ENCODE measurements around the gene HES7.
"Not testable (repeated sequence)": the region's sequence is repeated elsewhere in the genome, so short reads cannot be mapped to it uniquely, and the experiment has no call there.

The HES7 gene

GRCh38 chr17:8095361-8095760 lies 28.5 kb downstream of the HES7 start:
- FAIRE-seq = no peak

- FAIRE-seq = no peak
Observed at GRCh38 chr17:8091033-8091687, 32.7 kb downstream of the HES7 start.

GRCh38 chr17:8089728-8090127 lies 34.2 kb downstream of the HES7 start:
- no peak for FAIRE-seq

- FAIRE-seq = no peak
Observed at GRCh38 chr17:8087952-8088230, 36.0 kb downstream of the HES7 start.

- FAIRE-seq = no peak
Observed at GRCh38 chr17:8087075-8087951, 36.6 kb downstream of the HES7 start, which contains the start of gene ALOX12B. ALOX12B (minus strand) TSS chr17:8087716; CDS start chr17:8087442, 274 bp downstream.

- FAIRE-seq = no peak
Observed at GRCh38 chr17:8084250-8084649, 39.7 kb downstream of the HES7 start.

- FAIRE-seq = no peak
Observed at GRCh38 chr17:8082292-8082691, 41.6 kb downstream of the HES7 start.

GRCh38 chr17:8081876-8082275 lies 42.0 kb downstream of the HES7 start:
- no peak for FAIRE-seq

GRCh38 chr17:8080799-8081219 lies 43.1 kb downstream of the HES7 start:
- FAIRE-seq = no peak

- no peak for FAIRE-seq
Observed at GRCh38 chr17:8080208-8080798, 43.6 kb downstream of the HES7 start.

GRCh38 chr17:8079291-8080207 lies 44.4 kb downstream of the HES7 start:
- no peak for FAIRE-seq

- FAIRE-seq = not testable (repeated sequence)
Observed at GRCh38 chr17:8077939-8078338, 46.0 kb downstream of the HES7 start.

- FAIRE-seq = no peak
Observed at GRCh38 chr17:8076502-8077266, 47.2 kb downstream of the HES7 start.

GRCh38 chr17:8075574-8076342 lies 48.1 kb downstream of the HES7 start:
- no peak for FAIRE-seq

GRCh38 chr17:8075081-8075480 lies 48.8 kb downstream of the HES7 start:
- FAIRE-seq = no peak

GRCh38 chr17:8074554-8074953 lies 49.4 kb downstream of the HES7 start:
- no peak for FAIRE-seq

- FAIRE-seq = no peak
Observed at GRCh38 chr17:8073627-8074484, 50.0 kb downstream of the HES7 start.

GRCh38 chr17:8072729-8073461 lies 51.0 kb downstream of the HES7 start:
- FAIRE-seq = no peak

GRCh38 chr17:8072341-8072728 lies 51.6 kb downstream of the HES7 start:
- no peak for FAIRE-seq

- FAIRE-seq = no peak
Observed at GRCh38 chr17:8071496-8071895, 52.4 kb downstream of the HES7 start.
